Activated gamma-delta T cell treated with anti-CD3 and anti-CD28 coated beads, Interleukin-2, amount 50 U/mL, for 16 hours (primary cell): Measurements from ENCODE around the gene PVRIG.
A peak's percentile ranks its signal among the peaks of the same experiment; 100 is the strongest.
"Not testable (repeated sequence)": the region's sequence is repeated elsewhere in the genome, so short reads cannot be mapped to it uniquely, and the experiment has no call there.

Experiments used
- DNase-seq: peaks from one replicate; pipeline ENCODE4 v3.0.0-alpha.2; 2020; ENCODE audit warnings: low read depth

PVRIG gene

GRCh38 chr7:100219801-100220585 is at the start of gene PVRIG:
Gene PVRIG (plus strand): TSS chr7:100219949. CDS start chr7:100219971, 22 bp downstream.
- peak; percentile 15 for DNase-seq

- no peak for DNase-seq
Measured at GRCh38 chr7:100170101-100170897, 49.5 kb upstream of the PVRIG start.

GRCh38 chr7:100171087-100171681 is 48.6 kb upstream of the PVRIG start:
- DNase-seq = no peak

- no peak for DNase-seq
Measured at GRCh38 chr7:100171840-100172239, 47.9 kb upstream of the PVRIG start.

GRCh38 chr7:100173806-100174495 is 45.8 kb upstream of the PVRIG start:
- DNase-seq = no peak

GRCh38 chr7:100174582-100174981 is 45.2 kb upstream of the PVRIG start:
- DNase-seq = no peak

- no peak for DNase-seq
Measured at GRCh38 chr7:100175296-100175935, 44.3 kb upstream of the PVRIG start.

- no peak for DNase-seq
Measured at GRCh38 chr7:100176096-100177044, 43.4 kb upstream of the PVRIG start.

- peak; percentile 95 for DNase-seq
Measured at GRCh38 chr7:100177045-100178001, 42.4 kb upstream of the PVRIG start, which contains the start of the genes GPC2 and STAG3. Gene GPC2 (minus strand): TSS chr7:100177381. CDS start chr7:100177199, 182 bp downstream. Gene STAG3 (plus strand): TSS chr7:100177918. CDS start chr7:100180557, 2,639 bp downstream.

- DNase-seq = not testable (repeated sequence)
Measured at GRCh38 chr7:100180084-100180483, 39.7 kb upstream of the PVRIG start.

GRCh38 chr7:100182616-100183015 is 37.1 kb upstream of the PVRIG start:
- not testable (repeated sequence) for DNase-seq

- not testable (repeated sequence) for DNase-seq
Measured at GRCh38 chr7:100183090-100183489, 36.7 kb upstream of the PVRIG start.

- no peak for DNase-seq
Measured at GRCh38 chr7:100185726-100186125, 34.0 kb upstream of the PVRIG start.

- no peak for DNase-seq
Measured at GRCh38 chr7:100189061-100189460, 30.7 kb upstream of the PVRIG start.

- DNase-seq = no peak
Measured at GRCh38 chr7:100190048-100190711, 29.6 kb upstream of the PVRIG start.

GRCh38 chr7:100191775-100192174 is 28.0 kb upstream of the PVRIG start:
- no peak for DNase-seq

- DNase-seq = not testable (repeated sequence)
Measured at GRCh38 chr7:100192281-100192862, 27.4 kb upstream of the PVRIG start.

- no peak for DNase-seq
Measured at GRCh38 chr7:100192969-100193368, 26.8 kb upstream of the PVRIG start.
